Activated B cell treated with CpG ODN at 0.5 μM for 24 hours (primary cell): ENCODE measurements around the gene SERHL2. TPM values are rescaled to one million over a fixed set of nuclear protein-coding genes. Genes with fewer than 3 reads are reported as not detected.
"Not testable (repeated sequence)": the region's sequence is repeated elsewhere in the genome, so short reads cannot be mapped to it uniquely, and the experiment has no call there.

Experiments
- ATAC-seq: fragments of 200-7000 bp; cut with Tn5 transposase; one replicate; pipeline ENCODE4 v1.10.0; 2021; ENCODE audit warnings: low read depth, mild to moderate bottlenecking, moderate library complexity
- CTCF ChIA-PET: fragments of 350-600 bp; sonication (Branson Sonifier 250); formaldehyde crosslinking; loops from one replicate; lab custom pipeline; 2021; ENCODE audit warnings: antibody characterized with exemption; lab: Charles Lee
- POLR2A ChIA-PET: fragments of 350-600 bp; sonication (Branson Sonifier 250); formaldehyde crosslinking; loops from one replicate; lab custom pipeline; 2021; ENCODE audit warnings: antibody characterized with exemption; lab: Charles Lee
- DNase-seq: peaks from one replicate; pipeline ENCODE4 v3.0.0; 2022
- H3K27ac Mint-ChIP-seq: one replicate; pipeline ENCODE4 v1.8.0; 2020; ENCODE audit warnings: mixed read lengths
- H3K27me3 Mint-ChIP-seq: one replicate; pipeline ENCODE4 v1.8.0; 2021; ENCODE audit warnings: mixed read lengths
- H3K36me3 Mint-ChIP-seq: one replicate; pipeline ENCODE4 v1.8.0; 2021; ENCODE audit warnings: low read depth, mixed read lengths
- H3K4me1 Mint-ChIP-seq: one replicate; pipeline ENCODE4 v1.8.0; 2021; ENCODE audit warnings: mixed read lengths
- H3K4me3 Mint-ChIP-seq: one replicate; pipeline ENCODE4 v1.8.0; 2020; ENCODE audit warnings: mild to moderate bottlenecking, mixed read lengths
- H3K9me3 Mint-ChIP-seq: one replicate; pipeline ENCODE4 v1.8.0; 2020; ENCODE audit warnings: mixed read lengths
- CTCF ChIP-seq: fragments of 200-600 bp; IDR thresholded peaks from one replicate; pipeline ENCODE4 v1.8.0; 2022; ENCODE audit warnings: antibody characterized with exemption, mild to moderate bottlenecking
- intact Hi-C: fragments of 100-400 bp; cut with micrococcal nuclease; formaldehyde crosslinking; loops from one replicate; pipeline ENCODE4 v1.15.1; 2024
- total RNA-seq: library from RNA; stranded (reverse); gene quantifications from 2 replicates; pipeline ENCODE4 v1.2.3, GENCODE V29; 2022

The SERHL2 gene
- total RNA-seq, 1 donor from 2014 or later: 1.7 TPM

DNA sequence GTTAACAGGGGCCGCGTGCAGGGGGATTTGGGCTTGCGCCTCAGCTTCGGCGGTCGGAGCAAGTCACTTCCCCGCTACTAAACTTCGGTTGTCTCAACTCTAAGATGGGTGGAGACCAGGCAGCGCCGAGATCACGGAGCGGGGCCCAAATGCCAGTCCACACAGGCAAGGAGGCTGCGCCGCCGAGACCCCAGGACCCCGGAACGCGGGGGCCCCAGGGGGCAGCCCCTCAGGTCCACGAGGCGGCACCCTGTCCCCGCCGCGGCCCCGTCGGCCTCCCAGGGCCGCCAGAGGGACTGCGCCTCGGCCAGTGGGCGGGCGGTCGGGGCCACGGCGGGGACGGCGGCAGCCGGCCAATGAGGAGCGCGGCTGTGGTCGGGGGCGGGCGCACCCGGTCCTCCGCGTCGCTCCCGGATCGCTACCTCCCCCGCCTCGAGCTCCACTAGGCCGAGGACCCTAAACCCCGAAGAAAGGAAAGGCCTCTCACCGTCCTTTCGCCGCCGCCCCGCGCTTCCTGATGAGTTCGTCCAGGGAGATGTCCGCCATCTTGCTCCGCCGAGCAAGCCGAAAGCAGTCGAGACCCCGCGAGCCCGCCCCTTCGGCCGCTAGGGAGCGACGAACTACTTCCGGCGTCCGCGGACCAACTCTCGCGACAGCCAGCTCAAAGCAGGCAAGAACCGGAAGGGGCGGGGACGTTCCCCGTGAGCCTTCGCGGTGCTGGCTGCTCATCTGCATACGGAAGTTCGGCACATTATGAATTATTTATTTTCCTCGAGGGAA is 60.7 kb downstream of the SERHL2 start, which contains the start of gene POLDIP3:
Gene POLDIP3 (minus strand): TSS at position 572 of the 780 bp plus-strand sequence. CDS start 26 bp downstream, at position 546.
- intact Hi-C loops: loop anchor here (1.0 to 5.0 kb wide), 10 partner anchors 32 to 522 kb away; partner anchors contain the start of genes ARFGAP3, CYB5R3, NDUFA6 and PACSIN2

DNA sequence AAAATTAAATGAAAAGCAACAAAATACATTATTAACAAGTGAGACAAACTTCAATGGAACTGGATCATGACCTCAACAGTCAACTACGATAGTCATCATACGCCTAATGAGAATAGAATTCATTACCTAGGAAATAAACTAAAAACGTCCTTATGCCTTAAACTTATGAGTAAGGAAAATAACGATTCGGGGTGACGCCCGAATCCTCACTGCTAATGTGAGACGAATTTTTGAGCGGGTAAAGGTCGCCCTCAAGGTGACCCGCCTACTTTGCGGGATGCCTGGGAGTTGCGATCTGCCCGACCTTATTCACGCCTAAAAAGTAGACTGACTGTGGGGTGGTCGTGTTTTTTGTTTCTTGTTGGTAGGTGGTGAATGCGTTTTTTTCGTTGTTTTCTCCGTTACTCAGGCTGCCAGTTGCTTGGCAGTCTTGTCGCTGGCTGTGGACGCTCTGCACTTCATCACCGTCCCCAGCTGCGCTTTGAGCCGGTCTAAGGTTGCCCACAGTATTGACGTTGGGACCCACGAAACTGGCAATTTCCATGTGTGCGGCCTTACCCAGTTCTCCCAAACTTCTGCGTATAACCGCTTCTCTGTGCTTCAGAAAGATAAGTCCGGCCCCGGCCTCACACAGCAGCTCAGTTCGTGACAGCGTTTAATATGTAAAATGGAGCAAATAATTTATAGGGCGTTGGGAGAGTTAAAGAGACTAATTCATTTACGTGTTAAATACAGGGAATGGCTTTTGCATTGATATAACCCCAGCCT is 61.5 kb downstream of the SERHL2 start:
- no peak for TF ChIP-seq CTCF
- peak; percentile 73 for ATAC-seq

More for the DNA sequence above, 60.7 kb downstream of the SERHL2 start, which contains the start of gene POLDIP3:
- TF ChIP-seq CTCF: no peak
- Mint-ChIP-seq H3K4me3 (peak within 1 kb of the TSS; percentile 97), H3K9me3 (no peaks in the 10 kb centered on the region), H3K4me1 (peaks cover 56% of the 10 kb centered on the region), H3K27me3 (no peaks in the 10 kb centered on the region), H3K27ac (peak within 1 kb of the TSS; percentile 100), H3K36me3 (peaks cover 52% of the 10 kb centered on the region)
- ATAC-seq (peak; percentile 60), DNase-seq (peak; percentile 97)
- ChIA-PET CTCF (interaction anchor here (0.7 to 1.7 kb wide), 7 partner anchors 54 to 523 kb away, joined by 3 to 6 read pairs (median 3); no protein-coding TSS in a partner anchor), POLR2A (interaction anchor here (0.5 to 4.0 kb wide), 86 partner anchors 8 to 1423 kb away, joined by 3 to 96 read pairs (median 4); partner anchors contain the start of genes ARFGAP3, ATP5MGL, CCDC134 and CYB5R3)

DNA sequence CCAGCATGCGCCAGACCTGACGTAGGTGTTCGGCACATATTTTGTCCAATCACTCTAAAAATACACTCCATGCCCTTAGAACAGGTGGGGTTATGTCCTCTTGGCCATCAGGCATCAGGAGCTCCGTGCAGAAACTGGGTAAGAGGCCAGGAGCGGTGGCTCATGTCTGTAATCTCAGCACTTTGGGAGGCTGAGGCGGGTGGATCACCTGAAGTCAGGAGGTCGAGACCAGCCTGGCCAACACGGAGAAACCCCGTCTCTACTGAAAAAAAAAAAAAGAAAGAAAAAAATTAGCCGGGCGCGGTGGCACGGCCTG is 62.1 kb downstream of the SERHL2 start:
- H3K4me3 Mint-ChIP-seq: peak overlapping the region; percentile 97
- intact Hi-C loops: loop anchor here (1.0 to 2.0 kb wide), 8 partner anchors 33 to 399 kb away; partner anchors contain the start of genes ARFGAP3, CYB5R3, PACSIN2 and SERHL2
- DNase-seq, H3K27me3 Mint-ChIP-seq, H3K9me3 Mint-ChIP-seq, ATAC-seq: not testable (repeated sequence)
- peak overlapping the region; percentile 100 for H3K27ac Mint-ChIP-seq
- ChIA-PET CTCF (interaction anchor here (0.9 to 1.3 kb wide), 3 partner anchors 22 to 521 kb away, joined by 3 read pairs; no protein-coding TSS in a partner anchor), POLR2A (interaction anchor here (0.5 to 4.0 kb wide), 49 partner anchors 8 to 1169 kb away, joined by 3 to 96 read pairs (median 5); partner anchors contain the start of genes ARFGAP3, ATP5MGL, CYB5R3 and PACSIN2)
- peaks cover 45% of the 10 kb centered on the region for H3K36me3 Mint-ChIP-seq
- H3K4me1 Mint-ChIP-seq: peaks cover 45% of the 10 kb centered on the region

More for the DNA sequence above, 61.5 kb downstream of the SERHL2 start:
- ChIA-PET CTCF (interaction anchor here (0.9 to 1.7 kb wide), 5 partner anchors 23 to 522 kb away, joined by 3 to 6 read pairs (median 3); no protein-coding TSS in a partner anchor), POLR2A (interaction anchor here (0.5 to 4.0 kb wide), 85 partner anchors 9 to 1424 kb away, joined by 3 to 96 read pairs (median 4); partner anchors contain the start of genes ARFGAP3, ATP5MGL, CYB5R3 and DESI1)
- H3K27me3 Mint-ChIP-seq: no peaks in the 10 kb centered on the region
- H3K4me3 Mint-ChIP-seq: peak overlapping the region; percentile 97
- no peaks in the 10 kb centered on the region for H3K9me3 Mint-ChIP-seq
- peak overlapping the region; percentile 100 for H3K27ac Mint-ChIP-seq
- peaks cover 51% of the 10 kb centered on the region for H3K4me1 Mint-ChIP-seq
- intact Hi-C loops: loop anchor here (1.0 to 2.0 kb wide), 8 partner anchors 32 to 400 kb away; partner anchors contain the start of genes ARFGAP3, CYB5R3, PACSIN2 and SERHL2
- H3K36me3 Mint-ChIP-seq: peaks cover 48% of the 10 kb centered on the region
- peak; percentile 79 for DNase-seq

- H3K4me1 Mint-ChIP-seq: peaks cover 44% of the 10 kb centered on the region
Measured at GRCh38 chr22:42617155-42617983, 63.6 kb downstream of the SERHL2 start.

More at GRCh38 chr22:42617155-42617983, 63.6 kb downstream of the SERHL2 start:
- H3K27me3 Mint-ChIP-seq: no peaks in the 10 kb centered on the region
- peaks cover 37% of the 10 kb centered on the region for H3K36me3 Mint-ChIP-seq
- peak overlapping the region; percentile 50 for H3K27ac Mint-ChIP-seq
- CTCF ChIA-PET: no interaction called here
- TF ChIP-seq CTCF: no peak
- H3K9me3 Mint-ChIP-seq: no peaks in the 10 kb centered on the region
- DNase-seq (no peak), ATAC-seq (no peak)
- intact Hi-C loops: no loop called here
- POLR2A ChIA-PET: interaction anchor here (0.6 to 4.0 kb wide), 5 partner anchors 26 to 134 kb away, joined by 3 to 96 read pairs (median 34); partner anchors contain the start of gene CYB5R3
- H3K4me3 Mint-ChIP-seq: no peak overlapping the region
